ENCODE measurements around the gene FARP1. TPM values are rescaled to one million over a fixed set of nuclear protein-coding genes. Genes with fewer than 3 reads are reported as not detected.

The FARP1 gene
- total RNA-seq, 1 experiment from 2014 or later: 96.6 TPM

- ATAC-seq (no peak), DNase-seq (ENCODE audit: low spot score) (no peak)
- Mint-ChIP-seq H3K4me1 (peaks cover 16% of the 10 kb centered on the region), H3K9me3 (no peaks in the 10 kb centered on the region), H3K4me3 (no peak overlapping the region), H3K27me3 (ENCODE audit: low read depth) (no peaks in the 10 kb centered on the region), H3K27ac (no peak overlapping the region), H3K36me3 (no peaks in the 10 kb centered on the region)
- POLR2A ChIA-PET: no interaction called here
- TF ChIP-seq USF2 (CRISPR knock-in tag; IDR thresholded peaks at IDR 0.05) (no peak), TCF7 (CRISPR knock-in tag; IDR thresholded peaks at IDR 0.05; ENCODE audit: low read depth) (no peak), SOX15 (CRISPR knock-in tag; IDR thresholded peaks at IDR 0.05) (no peak), PRDM15 (CRISPR knock-in tag; IDR thresholded peaks at IDR 0.05) (no peak), KAT7 (CRISPR knock-in tag; IDR thresholded peaks at IDR 0.05; ENCODE audit: borderline replicate concordance) (no peak), TEAD1 (CRISPR knock-in tag; IDR thresholded peaks at IDR 0.05) (no peak), CREB1 (CRISPR knock-in tag; IDR thresholded peaks at IDR 0.05) (no peak), JAZF1 (CRISPR knock-in tag; IDR thresholded peaks at IDR 0.05) (no peak), ATF1 (CRISPR knock-in tag; IDR thresholded peaks at IDR 0.05) (no peak), ZBTB43 (CRISPR knock-in tag; IDR thresholded peaks at IDR 0.05) (no peak), ZNF263 (CRISPR knock-in tag; IDR thresholded peaks at IDR 0.05; ENCODE audit: low read depth) (no peak), ELF4 (CRISPR knock-in tag; IDR thresholded peaks at IDR 0.05; ENCODE audit: low read depth) (no peak)
- CTCF ChIA-PET: interaction anchor here (0.9 kb wide), 1 partner anchor 9 kb away, joined by 3 read pairs; no protein-coding TSS in a partner anchor
Observed at GRCh38 chr13:98353750-98354149, 210.9 kb downstream of the FARP1 start.

GRCh38 chr13:98358937-98359336 lies 216.0 kb downstream of the FARP1 start:
- ChIA-PET POLR2A (no interaction called here), CTCF (no interaction called here)
- ATAC-seq (no peak), DNase-seq (ENCODE audit: low spot score) (no peak)
- H3K27ac Mint-ChIP-seq: no peak overlapping the region
- no peaks in the 10 kb centered on the region for H3K27me3 Mint-ChIP-seq (ENCODE audit: low read depth)
- H3K9me3 Mint-ChIP-seq: no peaks in the 10 kb centered on the region
- TF ChIP-seq NFATC4 (CRISPR knock-in tag; IDR thresholded peaks at IDR 0.05): no peak
- TF ChIP-seq ZNF281 (CRISPR knock-in tag; IDR thresholded peaks at IDR 0.05): no peak
- no peak for TF ChIP-seq GTF2I (CRISPR knock-in tag; conservative IDR thresholded peaks at IDR 0.05)
- no peak for TF ChIP-seq ZNF219 (CRISPR knock-in tag; IDR thresholded peaks at IDR 0.05; ENCODE audit: borderline replicate concordance)
- TF ChIP-seq ZNF263 (CRISPR knock-in tag; IDR thresholded peaks at IDR 0.05; ENCODE audit: low read depth): no peak
- TF ChIP-seq PREB (CRISPR knock-in tag; IDR thresholded peaks at IDR 0.05; ENCODE audit: borderline replicate concordance): no peak
- no peak for TF ChIP-seq USF1 (CRISPR knock-in tag; IDR thresholded peaks at IDR 0.05)
- no peak for TF ChIP-seq ERG (CRISPR knock-in tag; IDR thresholded peaks at IDR 0.05)
- no peak for TF ChIP-seq KAT7 (CRISPR knock-in tag; IDR thresholded peaks at IDR 0.05; ENCODE audit: borderline replicate concordance)
- H3K4me1 Mint-ChIP-seq: peaks cover 18% of the 10 kb centered on the region
- no peak overlapping the region for H3K4me3 Mint-ChIP-seq
- H3K36me3 Mint-ChIP-seq: no peaks in the 10 kb centered on the region

All from WTC11 (cell line).